SU-DHL-6 (cell line): Measurements from ENCODE around the gene ABCA13.

ENCODE experiments used
- EZH2phosphoT487 ChIP-seq: fragments of 200-600 bp; sonication (generic), shearing (Covaris generic); conservative IDR thresholded peaks from 2 replicates; pipeline ENCODE4 v1.6.1; 2018; ENCODE audit warnings: mild to moderate bottlenecking, antibody characterized with exemption, low read length, moderate library complexity, mixed read lengths
- TF ChIP-seq, protein P1 (sequence below): fragments of 200-600 bp; sonication (generic); IDR thresholded peaks from one replicate; pipeline ENCODE4 v1.5.1; 2017; ENCODE audit warnings: antibody characterized with exemption, mild to moderate bottlenecking, low read length, moderate library complexity; ENCODE audit not compliant: insufficient read depth, poor library complexity, severe bottlenecking

DNA sequence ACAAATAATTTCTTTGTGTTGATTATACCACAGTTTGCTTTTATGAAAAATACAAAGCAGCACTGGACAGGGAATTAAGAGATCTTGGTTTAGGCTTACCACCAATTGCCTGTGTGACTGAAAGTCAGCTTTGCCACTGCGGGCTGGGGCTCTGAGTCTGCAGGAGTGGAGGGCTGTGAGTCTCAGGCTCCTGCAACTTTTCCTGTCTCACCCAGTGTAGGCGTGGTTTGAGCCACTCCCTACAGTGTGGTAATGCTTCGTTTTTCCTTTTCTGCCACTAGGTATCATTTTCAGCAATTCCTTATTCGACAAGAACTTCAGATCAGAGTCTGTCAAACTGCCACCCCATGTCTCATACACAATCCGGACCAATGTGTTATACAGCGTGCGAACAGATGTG is 180.6 kb downstream of the ABCA13 start:
- TF ChIP-seq, protein P1, sequence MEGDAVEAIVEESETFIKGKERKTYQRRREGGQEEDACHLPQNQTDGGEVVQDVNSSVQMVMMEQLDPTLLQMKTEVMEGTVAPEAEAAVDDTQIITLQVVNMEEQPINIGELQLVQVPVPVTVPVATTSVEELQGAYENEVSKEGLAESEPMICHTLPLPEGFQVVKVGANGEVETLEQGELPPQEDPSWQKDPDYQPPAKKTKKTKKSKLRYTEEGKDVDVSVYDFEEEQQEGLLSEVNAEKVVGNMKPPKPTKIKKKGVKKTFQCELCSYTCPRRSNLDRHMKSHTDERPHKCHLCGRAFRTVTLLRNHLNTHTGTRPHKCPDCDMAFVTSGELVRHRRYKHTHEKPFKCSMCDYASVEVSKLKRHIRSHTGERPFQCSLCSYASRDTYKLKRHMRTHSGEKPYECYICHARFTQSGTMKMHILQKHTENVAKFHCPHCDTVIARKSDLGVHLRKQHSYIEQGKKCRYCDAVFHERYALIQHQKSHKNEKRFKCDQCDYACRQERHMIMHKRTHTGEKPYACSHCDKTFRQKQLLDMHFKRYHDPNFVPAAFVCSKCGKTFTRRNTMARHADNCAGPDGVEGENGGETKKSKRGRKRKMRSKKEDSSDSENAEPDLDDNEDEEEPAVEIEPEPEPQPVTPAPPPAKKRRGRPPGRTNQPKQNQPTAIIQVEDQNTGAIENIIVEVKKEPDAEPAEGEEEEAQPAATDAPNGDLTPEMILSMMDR: no peak
- TF ChIP-seq EZH2phosphoT487: no peak
